ENCODE results near the gene DOCK4. TPM values are rescaled to one million over a fixed set of nuclear protein-coding genes. Genes with fewer than 3 reads are reported as not detected.

Gene DOCK4
- total and polyA plus RNA-seq, 2 of the 8 experiments (the other 6 are each of a cell fraction or from before 2014, with no cell fraction given): 5.1 to 23.6 TPM

DNA sequence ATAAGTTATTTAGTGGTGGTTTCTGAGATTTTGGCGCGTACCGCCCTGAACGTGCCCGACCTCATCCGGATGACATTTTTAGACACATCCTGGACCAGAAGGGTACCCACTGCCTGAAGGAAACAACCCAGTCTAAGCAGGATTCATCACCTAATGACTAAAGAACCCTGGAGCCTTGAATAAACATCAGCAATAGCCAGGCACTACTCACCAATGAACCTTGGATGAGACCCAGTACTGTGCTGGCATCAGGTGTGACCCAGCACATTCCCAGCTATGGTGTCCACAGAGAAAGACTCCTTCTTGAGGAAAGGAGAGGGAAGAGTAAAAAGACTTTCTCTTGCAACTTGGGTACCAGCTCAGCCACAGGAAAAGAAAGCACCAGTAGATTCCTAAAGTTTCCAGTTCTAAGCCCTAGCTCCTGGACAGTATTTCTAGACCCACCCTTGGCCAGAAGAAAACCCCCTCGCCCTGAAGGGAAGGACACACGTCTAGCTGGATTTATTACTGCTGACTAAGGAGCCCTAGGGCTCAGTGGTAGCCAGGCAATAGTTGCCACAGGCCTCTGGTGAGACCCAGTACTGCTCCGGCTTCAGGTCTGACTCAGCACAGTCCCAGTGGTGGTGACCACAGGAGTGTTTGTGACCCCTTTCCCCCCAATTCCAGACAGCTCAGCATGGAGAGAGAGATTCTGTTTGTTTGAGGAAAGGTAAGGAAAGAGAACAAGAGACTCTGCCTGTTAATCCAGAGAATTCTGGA, 32.8 kb upstream of the DOCK4 start:
- Histone ChIP-seq H2BK15ac (ENCODE audit: low read length) (no peak overlapping the region), H3K27me3 (replicated peaks in 1 of 4; ENCODE audit: control insufficient read depth in 3 of 4, extremely low read depth in 1 of 4, insufficient read depth in 3 of 4, low read length in 3 of 4) (no peaks in the 10 kb centered on the region), H3K4ac (replicated peaks; ENCODE audit: insufficient read length, low read depth, low read length) (no peak overlapping the region), H4K8ac (ENCODE audit: extremely low read depth, insufficient read depth, low read length) (no peak overlapping the region), H3K79me1 (ENCODE audit: low read depth, low read length) (no peaks in the 10 kb centered on the region; the same call in 1 of the 2 replicates), H2BK120ac (replicated peaks; ENCODE audit: low read depth, low read length) (no peak overlapping the region), H3K14ac (ENCODE audit: insufficient read length) (no peak overlapping the region), H3K79me2 (ENCODE audit: control insufficient read depth in 1 of 2, insufficient read depth in 2 of 2, low read length in 2 of 2) (peaks cover 0 to 8% of the 10 kb centered on the region in 2 experiments; a peak in 1 of 4 replicates), H2BK12ac (ENCODE audit: low read depth, low read length) (no peak overlapping the region), H3K36me3 (ENCODE audit: control insufficient read depth in 2 of 4, insufficient read depth in 4 of 4, low read length in 3 of 4) (no peaks in the 10 kb centered on the region), H2AFZ (ENCODE audit: low read length) (no peak overlapping the region), H3K4me2 (ENCODE audit: insufficient read depth in 1 of 2, low read depth in 2 of 2, low read length in 2 of 2) (no peak overlapping the region), H3K9me3 (ENCODE audit: insufficient read depth in 2 of 2, low read depth in 1 of 2, low read length in 1 of 2) (no peaks in the 10 kb centered on the region), H4K20me1 (replicated peaks in 1 of 2; ENCODE audit: control insufficient read depth in 1 of 2, insufficient read depth in 2 of 2, low read length in 2 of 2) (peaks cover 0 to 5% of the 10 kb centered on the region in 2 experiments), H2AK5ac (ENCODE audit: low read depth, low read length) (no peak overlapping the region), H4K5ac (ENCODE audit: insufficient read length, low read depth, low read length) (no peak overlapping the region), H3K27ac (ENCODE audit: low read depth, low read length) (no peak overlapping the region), H2BK5ac (ENCODE audit: low read depth, low read length) (no peak overlapping the region), H3K18ac (ENCODE audit: extremely low read depth, low read length) (no peak overlapping the region), H2BK20ac (ENCODE audit: low read length) (no peak overlapping the region), H3K23me2 (ENCODE audit: low read depth, low read length) (no peaks in the 10 kb centered on the region), H3K56ac (replicated peaks; ENCODE audit: insufficient read length, low read depth, low read length) (no peak overlapping the region), H3K9ac (replicated peaks in 1 of 4; ENCODE audit: extremely low read depth in 1 of 4, low read depth in 3 of 4, low read length in 3 of 4) (no peak overlapping the region), H4K91ac (replicated peaks; ENCODE audit: insufficient read length, low read length) (no peak overlapping the region), H3K4me1 (replicated peaks in 1 of 4; ENCODE audit: control insufficient read depth in 3 of 4, insufficient read depth in 4 of 4, low read length in 3 of 4) (no peaks in the 10 kb centered on the region; a peak in 1 of 7 replicates), H3K4me3 (ENCODE audit: extremely low read depth in 1 of 4, insufficient read depth in 2 of 4, low read depth in 3 of 4, low read length in 4 of 4) (no peak overlapping the region), H3K23ac (ENCODE audit: insufficient read length) (no peak overlapping the region)
- CTCF ChIA-PET (ENCODE audit: partially characterized antibody): interaction anchor here (1.1 to 1.3 kb wide), 2 partner anchors 12 to 62 kb away, joined by 4 read pairs; no protein-coding TSS in a partner anchor
- POLR2A ChIA-PET (ENCODE audit: partially characterized antibody): interaction anchor here (1.4 kb wide), 1 partner anchor 10 kb away, joined by 4 read pairs; no protein-coding TSS in a partner anchor
- FAIRE-seq (no peak), DNase-seq (ENCODE audit: low read depth in 1 of 2, low spot score in 2 of 2) (no peak)
- TF ChIP-seq, protein P1, sequence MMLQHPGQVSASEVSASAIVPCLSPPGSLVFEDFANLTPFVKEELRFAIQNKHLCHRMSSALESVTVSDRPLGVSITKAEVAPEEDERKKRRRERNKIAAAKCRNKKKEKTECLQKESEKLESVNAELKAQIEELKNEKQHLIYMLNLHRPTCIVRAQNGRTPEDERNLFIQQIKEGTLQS (IDR thresholded peaks at IDR 0.05; ENCODE audit: insufficient read depth, low read depth, low read length): no peak
- no peak for TF ChIP-seq TEAD4 (IDR thresholded peaks at IDR 0.05; ENCODE audit: low read depth, low read length)
- TF ChIP-seq MAFK (IDR thresholded peaks at IDR 0.05; ENCODE audit: low read depth, low read length): 0 out of 2 replicates have a peak, but pooled peaks have one; percentile 13
- TF ChIP-seq BACH1 (IDR thresholded peaks at IDR 0.05; ENCODE audit: low read length): peak; percentile 80
- TF ChIP-seq BCL11A (IDR thresholded peaks at IDR 0.05; ENCODE audit: low read depth in 2 of 2, low read length in 2 of 2): no peak
- WGBS, 2 experiments (ENCODE audit: extremely low coverage in 1 of 2, insufficient coverage in 1 of 2, insufficient read length in 1 of 2, insufficient replicate concordance in 2 of 2, low coverage in 1 of 2, low lambda C conversion rate in 2 of 2, missing lambda C conversion rate in 1 of 2): 95% methylated on average over 9 of the region's 9 CpGs; no CpG with 5 or more reads in 1 of the 2 experiments

All from H1 (cell line).